HG02870 (cell line): Measurements from ENCODE around the gene TIMP1.

ENCODE experiments used
- ATAC-seq: cut with Tn5 transposase; IDR thresholded peaks from one replicate; pipeline ENCODE4 v1.9.1; 2021; ENCODE audit warnings: mild to moderate bottlenecking, moderate library complexity; ENCODE audit not compliant: unreplicated experiment

The TIMP1 gene

GRCh38 chrX:47581731-47582647 is at the start of gene TIMP1:
Gene TIMP1 (plus strand): TSS chrX:47582436. CDS start chrX:47583416, 980 bp downstream.
- ATAC-seq = peak; percentile 73

GRCh38 chrX:47539860-47540259 is 42.4 kb upstream of the TIMP1 start:
- ATAC-seq = no peak

GRCh38 chrX:47540754-47541538 is 41.3 kb upstream of the TIMP1 start:
- no peak for ATAC-seq

DNA sequence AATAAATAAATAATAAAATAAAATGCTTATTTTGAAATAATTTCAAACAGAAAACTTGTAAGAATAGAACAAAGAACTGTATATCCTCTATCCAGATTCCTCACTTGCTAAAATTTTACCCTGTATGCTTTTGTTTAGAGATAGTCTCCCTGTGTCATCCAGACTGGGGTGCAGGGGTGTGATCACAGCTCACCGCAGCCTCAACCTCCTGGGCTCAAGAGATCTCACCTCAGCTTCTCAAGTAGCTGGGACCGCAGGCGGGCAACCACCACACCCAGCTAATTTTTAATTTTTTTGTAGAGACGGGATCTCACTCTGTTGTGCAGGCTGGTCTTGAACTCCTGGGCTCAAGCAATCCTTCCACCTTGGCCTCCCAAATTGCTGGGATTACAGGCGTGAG is 38.7 kb upstream of the TIMP1 start:
- ATAC-seq = no peak

GRCh38 chrX:47556045-47556623 is 26.1 kb upstream of the TIMP1 start:
- ATAC-seq = peak; percentile 92

DNA sequence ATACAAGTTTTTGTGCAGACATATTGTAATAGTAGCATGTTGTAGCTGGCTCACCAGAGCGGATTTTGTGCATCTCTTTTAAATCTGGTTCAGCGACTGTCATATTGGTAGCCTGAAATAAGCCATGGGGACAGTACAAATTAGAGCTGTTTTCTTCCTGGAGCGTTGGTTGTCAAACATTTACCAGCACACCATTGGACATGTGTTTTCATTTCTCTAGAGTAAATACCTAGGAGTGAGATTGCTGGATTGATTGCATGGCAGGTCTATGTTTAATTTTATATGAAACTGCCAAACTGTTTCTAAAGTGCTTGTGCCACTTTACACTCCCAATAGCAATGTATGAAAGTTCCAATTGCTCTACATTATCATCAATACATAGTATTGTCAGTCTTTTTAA is 23.8 kb upstream of the TIMP1 start:
- ATAC-seq = no peak

DNA sequence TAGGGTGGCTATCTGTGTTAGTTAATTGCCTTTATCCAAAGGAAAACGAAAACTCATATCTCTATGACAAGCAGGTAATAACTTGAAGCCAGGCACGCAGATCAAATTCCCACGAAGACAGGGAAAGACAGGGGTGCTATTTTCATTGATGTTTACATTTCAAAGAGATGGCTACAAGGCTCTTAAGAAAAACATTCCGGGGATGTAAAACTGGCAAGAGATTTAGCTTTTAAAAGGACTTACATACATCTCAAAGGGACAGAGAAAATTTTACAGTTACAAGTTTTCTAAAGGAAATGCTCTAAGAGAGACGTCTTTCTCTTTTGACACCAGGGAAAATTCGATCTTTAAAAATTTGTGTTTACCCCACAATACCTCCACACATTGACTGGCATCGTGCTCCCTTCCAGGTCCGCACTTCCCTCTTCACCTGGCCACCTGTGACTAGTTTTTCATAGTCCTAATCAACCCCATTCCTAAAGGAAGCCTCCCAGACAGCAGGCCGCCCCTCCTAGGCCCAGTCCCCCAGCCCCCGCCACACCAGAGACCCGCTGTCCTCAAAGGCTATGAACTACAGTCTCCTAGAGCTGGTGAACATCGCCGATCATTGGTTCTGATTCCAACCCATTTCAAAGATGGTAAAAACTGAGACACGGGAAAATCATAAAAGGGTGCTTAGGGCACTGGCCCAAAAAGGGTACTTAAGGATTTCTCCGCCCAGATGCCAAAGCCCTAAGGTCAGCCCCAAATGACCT is 21.9 kb upstream of the TIMP1 start:
- ATAC-seq = no peak

- peak; percentile 86 for ATAC-seq
Observed at GRCh38 chrX:47560934-47561658, 21.1 kb upstream of the TIMP1 start, which contains the start of gene ARAF. Gene ARAF (plus strand): TSS chrX:47561205. CDS start chrX:47562968, 1,763 bp downstream.

DNA sequence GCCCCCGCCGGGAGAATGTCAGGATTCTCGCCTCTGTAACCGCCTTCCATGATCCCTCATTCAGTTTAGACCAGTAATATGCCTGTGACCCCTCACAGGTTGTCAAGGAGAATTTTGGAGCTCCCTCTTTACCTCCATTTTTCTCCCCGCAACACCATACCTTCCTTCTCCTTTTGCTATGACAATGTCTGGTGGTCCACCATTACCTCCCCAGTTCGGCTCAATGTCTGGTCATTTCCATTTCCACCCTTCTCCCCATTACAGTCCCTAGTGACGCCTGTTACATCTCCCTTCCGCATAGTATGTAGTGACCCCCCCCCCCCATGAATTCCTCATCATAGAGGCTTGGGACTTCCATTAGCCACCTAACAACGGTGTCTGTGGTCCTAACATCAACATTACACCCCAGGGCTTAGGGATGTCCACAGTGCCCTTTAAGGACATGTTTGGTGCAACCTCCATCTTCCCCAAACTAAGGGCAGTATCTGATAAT is 20.5 kb upstream of the TIMP1 start:
- ATAC-seq = peak; percentile 3

GRCh38 chrX:47562615-47563243 is 19.5 kb upstream of the TIMP1 start:
- ATAC-seq = no peak

DNA sequence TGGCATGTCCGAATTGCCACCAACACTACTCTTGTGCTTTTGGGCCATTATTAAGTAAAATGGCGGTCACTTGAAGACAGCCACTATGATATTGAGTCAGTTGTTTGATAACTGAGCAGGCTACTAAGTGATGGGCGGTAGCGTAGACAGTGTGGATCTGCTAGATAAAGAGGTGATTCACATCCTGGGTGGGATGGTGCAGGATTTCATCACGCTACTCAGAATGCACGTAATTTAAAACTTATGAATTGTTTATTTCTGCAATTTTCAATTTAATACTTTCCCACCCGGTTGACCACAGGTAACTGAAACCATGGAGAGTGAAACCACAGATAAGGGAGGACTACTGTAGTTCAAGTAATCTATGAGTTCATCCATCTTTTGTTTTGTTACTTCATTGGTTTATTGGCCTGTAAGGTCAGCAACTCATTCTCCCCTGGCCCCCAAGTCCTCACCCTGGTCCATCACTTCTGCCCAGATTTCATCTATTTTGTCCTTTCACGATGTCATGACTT is 18.4 kb upstream of the TIMP1 start:
- ATAC-seq = no peak

DNA sequence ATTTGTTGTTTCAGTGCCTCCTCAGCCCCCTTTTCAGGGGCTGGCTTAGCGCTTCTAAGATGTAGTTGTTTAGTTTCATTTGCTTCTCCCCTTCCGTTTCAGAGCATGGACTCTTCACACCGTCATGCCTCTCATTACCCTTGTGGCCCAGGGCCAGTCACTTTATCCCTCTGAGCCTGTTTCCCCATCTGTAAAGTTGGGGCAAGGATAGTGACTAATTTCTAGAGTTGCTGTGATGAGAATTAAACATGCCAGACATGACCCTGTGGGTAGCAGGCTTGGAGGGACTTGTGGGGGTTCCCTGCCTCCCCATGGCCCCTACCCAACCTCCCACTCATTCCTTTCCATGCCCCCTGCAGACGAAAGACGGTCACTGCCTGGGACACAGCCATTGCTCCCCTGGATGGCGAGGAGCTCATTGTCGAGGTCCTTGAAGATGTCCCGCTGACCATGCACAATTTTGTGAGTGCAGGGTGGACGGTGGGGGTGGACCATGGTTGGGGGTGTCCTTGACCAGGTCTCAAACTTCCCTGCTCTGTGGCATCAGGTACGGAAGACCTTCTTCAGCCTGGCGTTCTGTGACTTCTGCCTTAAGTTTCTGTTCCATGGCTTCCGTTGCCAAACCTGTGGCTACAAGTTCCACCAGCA is 17.7 kb upstream of the TIMP1 start:
- ATAC-seq = no peak

- ATAC-seq = no peak
Observed at GRCh38 chrX:47566841-47567240, 15.4 kb upstream of the TIMP1 start.

GRCh38 chrX:47568656-47569295 is 13.5 kb upstream of the TIMP1 start:
- ATAC-seq = no peak

DNA sequence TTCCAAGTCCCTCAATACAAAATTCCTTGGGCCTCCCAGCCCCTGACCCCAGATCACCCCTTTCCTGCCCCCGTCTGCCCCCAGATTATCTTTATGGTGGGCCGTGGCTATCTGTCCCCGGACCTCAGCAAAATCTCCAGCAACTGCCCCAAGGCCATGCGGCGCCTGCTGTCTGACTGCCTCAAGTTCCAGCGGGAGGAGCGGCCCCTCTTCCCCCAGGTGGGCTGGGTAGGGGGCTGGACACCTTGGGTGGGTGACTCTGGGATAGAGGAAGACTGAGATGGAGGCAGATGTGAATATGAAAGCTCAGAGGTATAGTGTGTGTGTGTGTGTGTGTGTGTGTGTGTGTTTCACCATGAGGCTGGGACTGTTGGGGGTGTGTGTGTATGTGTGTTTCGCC is 11.4 kb upstream of the TIMP1 start:
- no peak for ATAC-seq

DNA sequence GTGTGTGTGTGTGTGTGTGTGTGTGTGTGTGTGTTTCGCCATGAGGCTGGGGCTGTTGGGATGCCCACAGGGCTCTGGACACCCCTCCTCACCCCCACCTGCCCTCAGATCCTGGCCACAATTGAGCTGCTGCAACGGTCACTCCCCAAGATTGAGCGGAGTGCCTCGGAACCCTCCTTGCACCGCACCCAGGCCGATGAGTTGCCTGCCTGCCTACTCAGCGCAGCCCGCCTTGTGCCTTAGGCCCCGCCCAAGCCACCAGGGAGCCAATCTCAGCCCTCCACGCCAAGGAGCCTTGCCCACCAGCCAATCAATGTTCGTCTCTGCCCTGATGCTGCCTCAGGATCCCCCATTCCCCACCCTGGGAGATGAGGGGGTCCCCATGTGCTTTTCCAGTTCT is 11.0 kb upstream of the TIMP1 start:
- no peak for ATAC-seq

DNA sequence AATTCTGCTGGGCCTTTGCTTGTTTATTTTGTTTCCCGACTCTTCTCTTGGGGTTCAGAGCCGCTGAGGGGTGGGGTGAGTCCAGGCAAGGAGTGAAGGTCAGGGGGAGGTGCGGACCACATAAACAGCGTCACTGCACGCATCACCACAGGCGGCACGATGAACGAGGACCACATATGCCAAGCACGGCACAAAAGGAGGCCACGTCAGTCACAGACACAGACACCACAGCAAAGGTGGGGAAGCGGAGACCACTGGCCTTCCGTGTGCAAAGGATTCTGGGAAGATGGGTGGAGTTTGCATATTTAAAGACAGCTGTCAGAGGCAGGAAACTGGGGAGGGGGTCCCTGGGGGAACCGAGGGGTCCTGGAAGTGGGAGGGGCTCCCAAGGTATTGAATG is 10.3 kb upstream of the TIMP1 start:
- ATAC-seq = no peak

DNA sequence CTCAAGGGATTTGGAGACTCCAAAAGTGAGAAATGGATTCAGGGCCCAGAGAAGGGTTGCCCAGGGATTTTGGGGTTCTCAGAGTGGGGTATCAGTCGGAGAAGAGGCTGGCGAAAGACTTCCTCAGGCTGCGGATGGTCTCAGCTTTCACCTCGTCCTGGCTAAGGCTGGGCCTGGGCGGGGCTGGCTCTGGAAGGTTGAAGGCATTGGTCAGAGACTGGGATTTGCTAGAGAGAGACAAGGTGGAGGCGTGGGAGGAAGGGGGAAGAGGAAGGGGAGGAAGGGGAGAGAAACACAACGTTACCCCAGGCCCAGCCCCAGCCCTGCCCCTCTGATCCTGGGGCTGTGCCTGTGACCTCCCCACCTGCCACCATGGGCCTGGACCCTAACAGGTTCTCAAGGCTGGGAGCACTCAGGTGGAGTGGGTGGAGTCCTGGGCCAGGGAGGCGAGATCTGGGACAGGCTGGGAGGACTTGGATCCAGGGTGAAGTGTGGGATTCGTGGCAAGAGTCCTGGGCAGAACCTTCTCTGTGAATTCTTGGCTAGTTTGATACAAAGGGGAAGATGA is 9.4 kb upstream of the TIMP1 start:
- no peak for ATAC-seq
